Prostate gland (tissue), 2 donors: Measurements from ENCODE around the gene KRT73. TPM values are rescaled to one million over a fixed set of nuclear protein-coding genes. Genes with fewer than 3 reads are reported as not detected.

Source experiments
- DNase-seq: peaks from one replicate; pipeline ENCODE4 v3.0.0-alpha.2; 2019; ENCODE audit warnings: low spot score
- H3K27ac ChIP-seq, 2 donors: fragments of 200-600 bp; sonication (generic); 2 replicates each; pipeline ENCODE4 v1.5.1; 2017 to 2019
- H3K27me3 ChIP-seq: fragments of 200-600 bp; sonication (generic); replicated peaks from 2 replicates; pipeline ENCODE4 v1.5.1; 2019; ENCODE audit not compliant: insufficient read depth
- H3K36me3 ChIP-seq, 2 donors: fragments of 200-600 bp; sonication (generic); 1 replicate in 1 of 2; 2 replicates in 1 of 2; pipeline versions ENCODE4 v1.5.1 to v1.8.1; 2017 to 2019
- H3K4me1 ChIP-seq: fragments of 200-600 bp; sonication (generic); replicated peaks from 2 replicates; pipeline ENCODE4 v1.5.1; 2019
- H3K4me3 ChIP-seq, 2 donors: fragments of 200-600 bp; sonication (generic); 2 replicates each; pipeline ENCODE4 v1.5.1; 2017 to 2019
- H3K9me3 ChIP-seq: fragments of 200-600 bp; sonication (generic); 2 replicates; pipeline ENCODE4 v1.5.1; 2017
- CTCF ChIP-seq, 4 experiments: fragments of 200-600 bp in 2 of 4; fragments of 450-650 bp in 2 of 4; sonication (generic) in 2 of 4; IDR thresholded peaks; 1 replicate in 3 of 4; 2 replicates in 1 of 4; pipeline ENCODE4 v1.5.1; 2016 to 2019; ENCODE audit warnings: antibody characterized with exemption in 4 of 4, mild to moderate bottlenecking in 2 of 4, moderate library complexity in 2 of 4
- POLR2A ChIP-seq: fragments of 450-650 bp; IDR thresholded peaks from one replicate; pipeline ENCODE4 v1.6.1; 2016; ENCODE audit warnings: antibody characterized with exemption, mild to moderate bottlenecking
- POLR2AphosphoS5 ChIP-seq: sonication (generic); formaldehyde crosslinking; IDR thresholded peaks from one replicate; pipeline ENCODE4 v1.6.1; 2017; ENCODE audit warnings: antibody characterized with exemption
- WGBS: methylation state at CpG from one replicate; pipeline ENCODE4 v1.1.5; 2018; 5-methylcytosine and 5-hydroxymethylcytosine counted together
- intact Hi-C: fragments of 100-400 bp; cut with DNase I; formaldehyde crosslinking; loops from one replicate; pipeline ENCODE4 v1.14.2; 2022
- total RNA-seq, 2 donors: library from RNA; depleted of rRNA; stranded (reverse); fragments of >200 nt; gene quantifications; one replicate each; pipeline ENCODE4 v1.1.0, GENCODE V29; 2016

KRT73 gene
- total RNA-seq, 2 donors from 2014 or later: not detected

GRCh38 chr12:52590021-52590420 is 28.3 kb downstream of the KRT73 start:
- intact Hi-C loops: no loop called here
- no peaks in the 10 kb centered on the region for H3K36me3 ChIP-seq
- no peak overlapping the region for H3K27ac ChIP-seq
- 95% methylated on average over 6 of the region's 6 CpGs for WGBS
- H3K4me3 ChIP-seq: no peak overlapping the region
- no peaks in the 10 kb centered on the region for H3K4me1 ChIP-seq
- no peaks in the 10 kb centered on the region for H3K27me3 ChIP-seq
- H3K9me3 ChIP-seq: no peaks in the 10 kb centered on the region
- TF ChIP-seq POLR2AphosphoS5: no peak
- no peak for TF ChIP-seq CTCF (IDR thresholded peaks at IDR 0.05)
- no peak for TF ChIP-seq POLR2A
- DNase-seq: no peak

GRCh38 chr12:52587563-52587962 is 30.8 kb downstream of the KRT73 start:
- Histone ChIP-seq H3K36me3 (no peaks in the 10 kb centered on the region), H3K27me3 (no peaks in the 10 kb centered on the region), H3K27ac (no peak overlapping the region), H3K9me3 (no peaks in the 10 kb centered on the region), H3K4me3 (no peak overlapping the region), H3K4me1 (no peaks in the 10 kb centered on the region)
- whole genome bisulfite sequencing: 95% methylated on average over 17 of the region's 17 CpGs
- intact Hi-C loops: loop anchor here (10.0 kb wide), 1 partner anchor 377 kb away; no protein-coding TSS in a partner anchor
- TF ChIP-seq POLR2AphosphoS5 (no peak), CTCF (IDR thresholded peaks at IDR 0.05) (no peak), POLR2A (no peak)
- no peak for DNase-seq

- Histone ChIP-seq H3K27ac (no peak overlapping the region), H3K4me3 (no peak overlapping the region), H3K4me1 (no peaks in the 10 kb centered on the region), H3K9me3 (no peaks in the 10 kb centered on the region), H3K36me3 (no peaks in the 10 kb centered on the region), H3K27me3 (no peaks in the 10 kb centered on the region)
- intact Hi-C loops: loop anchor here (10.0 kb wide), 1 partner anchor 379 kb away; no protein-coding TSS in a partner anchor
- TF ChIP-seq POLR2A (no peak), CTCF (IDR thresholded peaks at IDR 0.05) (no peak), POLR2AphosphoS5 (no peak)
- no peak for DNase-seq
- WGBS: 83% methylated on average over 9 of the region's 9 CpGs
These were observed 32.4 kb downstream of the KRT73 start for GRCh38 chr12:52585946-52586345.

- 89% methylated on average over 3 of the region's 3 CpGs for WGBS
- TF ChIP-seq POLR2A: no peak
- TF ChIP-seq POLR2AphosphoS5: no peak
- no peak for TF ChIP-seq CTCF (IDR thresholded peaks at IDR 0.05)
- intact Hi-C loops: loop anchor here (10.0 kb wide), 1 partner anchor 380 kb away; no protein-coding TSS in a partner anchor
- H3K9me3 ChIP-seq: no peaks in the 10 kb centered on the region
- H3K36me3 ChIP-seq: no peaks in the 10 kb centered on the region
- H3K4me3 ChIP-seq: no peak overlapping the region
- H3K27ac ChIP-seq: no peak overlapping the region
- no peak for DNase-seq
- no peaks in the 10 kb centered on the region for H3K4me1 ChIP-seq
- H3K27me3 ChIP-seq: no peaks in the 10 kb centered on the region
These were observed 33.3 kb downstream of the KRT73 start for GRCh38 chr12:52585066-52585465.

- H3K36me3 ChIP-seq: no peaks in the 10 kb centered on the region
- TF ChIP-seq POLR2A: no peak
- no peak for TF ChIP-seq CTCF (IDR thresholded peaks at IDR 0.05)
- no peak for TF ChIP-seq POLR2AphosphoS5
- intact Hi-C loops: loop anchor here (5.0 to 10.0 kb wide), 3 partner anchors 212 to 427 kb away; no protein-coding TSS in a partner anchor
- WGBS: 95% methylated on average over 9 of the region's 9 CpGs
- H3K4me3 ChIP-seq: no peak overlapping the region
- no peaks in the 10 kb centered on the region for H3K4me1 ChIP-seq
- no peak for DNase-seq
- H3K27ac ChIP-seq: no peak overlapping the region
- H3K9me3 ChIP-seq: no peaks in the 10 kb centered on the region
- H3K27me3 ChIP-seq: no peaks in the 10 kb centered on the region
These were observed 34.1 kb downstream of the KRT73 start for GRCh38 chr12:52584156-52584682.
